GM19397 (cell line): Measurements from ENCODE around the gene TBL1X.

Source experiments
- ATAC-seq: cut with Tn5 transposase; IDR thresholded peaks from one replicate; pipeline ENCODE4 v1.9.1; 2021; ENCODE audit warnings: mild to moderate bottlenecking, moderate library complexity; ENCODE audit not compliant: unreplicated experiment

Gene TBL1X

DNA sequence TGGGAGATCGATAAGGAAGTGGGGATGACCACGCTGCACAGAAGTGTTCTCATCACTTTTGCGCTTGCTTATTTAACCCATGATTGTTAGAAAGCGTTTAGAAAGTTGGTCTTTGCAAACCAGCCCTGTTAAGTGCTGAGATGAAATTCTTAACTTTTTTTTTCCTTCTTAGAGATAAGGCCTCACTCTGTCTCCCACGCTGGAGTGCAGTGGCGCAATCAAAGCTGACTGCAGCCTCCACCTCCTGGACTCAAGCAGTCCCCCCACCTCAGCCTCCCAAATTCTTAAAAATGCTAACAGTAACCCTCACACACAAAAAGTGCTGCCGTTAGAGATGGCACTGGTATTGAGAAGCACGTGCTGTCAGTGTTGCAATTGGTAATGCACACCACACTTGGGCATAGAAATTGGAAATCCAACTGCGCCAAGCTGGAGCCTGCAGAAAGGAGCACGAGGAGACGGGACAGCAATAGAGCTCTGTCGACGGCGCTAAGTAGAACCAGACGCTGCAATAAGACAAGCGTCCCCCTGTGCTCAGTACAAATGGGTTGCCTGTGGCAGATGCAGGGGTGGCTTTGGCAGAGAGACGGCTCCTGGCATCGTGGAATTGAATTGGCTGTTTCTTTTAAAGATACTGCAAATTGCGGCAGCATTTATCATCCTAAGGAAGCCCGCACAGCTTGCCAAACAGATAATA lies 113.4 kb downstream of the TBL1X start:
- ATAC-seq: no peak

DNA sequence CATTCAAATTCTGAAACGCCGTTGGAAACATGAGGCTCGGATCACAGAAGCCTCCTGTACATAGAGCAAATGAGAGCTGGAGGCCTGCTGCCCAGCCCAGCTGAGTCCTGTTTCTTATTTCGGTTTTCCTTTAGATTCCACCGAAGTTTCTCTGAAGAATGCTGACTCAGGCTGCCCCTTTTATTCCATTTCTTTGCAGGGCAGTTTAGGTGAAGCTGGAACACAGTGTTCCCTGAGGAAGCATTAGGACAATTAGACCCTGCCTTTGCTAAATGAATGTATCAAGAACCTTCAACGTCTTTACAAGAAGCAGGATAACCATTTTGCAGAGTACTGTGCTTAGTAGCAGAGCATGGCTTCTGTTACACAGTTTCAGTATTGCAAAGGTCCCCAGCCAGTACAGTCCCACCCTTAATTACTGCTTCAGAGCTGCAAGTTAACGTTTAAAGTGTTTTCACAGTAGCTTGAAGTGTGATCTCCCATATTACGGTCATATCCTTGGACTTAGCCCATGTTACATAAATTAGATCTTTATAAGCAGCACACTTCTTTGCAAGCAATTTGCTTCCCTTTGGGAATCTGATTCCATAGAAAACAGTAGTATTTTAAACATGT lies 117.0 kb downstream of the TBL1X start:
- no peak for ATAC-seq

DNA sequence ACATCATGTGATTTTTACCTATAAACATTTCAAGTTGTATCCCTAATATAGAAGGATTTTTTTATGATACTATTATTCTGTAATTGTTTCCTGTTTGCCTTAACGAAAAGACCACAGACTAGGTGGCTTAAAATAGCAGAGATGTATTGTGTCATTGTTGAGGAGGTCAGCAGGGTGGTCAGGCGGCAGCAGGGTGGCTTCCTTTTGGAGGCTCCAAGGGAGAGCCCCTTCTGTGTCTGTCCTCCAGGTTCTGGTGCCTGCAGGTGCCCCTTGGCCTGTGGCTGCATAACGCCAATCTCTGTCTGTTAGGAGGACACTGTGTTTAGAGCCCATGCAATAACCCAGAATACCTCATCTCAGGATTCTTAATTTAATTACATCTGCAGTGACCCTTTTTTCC lies 118.1 kb downstream of the TBL1X start:
- ATAC-seq: no peak

DNA sequence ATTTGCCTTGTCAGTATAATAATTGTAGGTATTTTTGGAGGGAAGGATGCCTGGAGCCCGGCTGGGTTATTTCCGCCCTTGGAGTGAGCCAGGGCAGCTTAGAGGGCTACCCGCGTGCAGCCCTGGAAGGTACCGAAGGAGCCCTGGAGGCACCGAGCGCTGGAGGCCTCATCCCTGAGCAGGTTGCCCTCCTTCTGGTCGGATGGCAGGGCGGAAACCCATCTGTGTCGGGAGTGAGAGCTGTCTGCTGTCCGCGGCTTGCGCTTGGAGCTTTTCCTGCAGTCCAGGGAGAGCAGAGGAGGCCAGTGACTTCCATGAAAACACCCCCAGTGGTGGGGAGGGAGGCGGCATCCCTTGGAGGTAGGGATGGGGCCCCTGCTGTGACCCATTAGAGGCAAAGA lies 122.1 kb downstream of the TBL1X start:
- no peak for ATAC-seq

DNA sequence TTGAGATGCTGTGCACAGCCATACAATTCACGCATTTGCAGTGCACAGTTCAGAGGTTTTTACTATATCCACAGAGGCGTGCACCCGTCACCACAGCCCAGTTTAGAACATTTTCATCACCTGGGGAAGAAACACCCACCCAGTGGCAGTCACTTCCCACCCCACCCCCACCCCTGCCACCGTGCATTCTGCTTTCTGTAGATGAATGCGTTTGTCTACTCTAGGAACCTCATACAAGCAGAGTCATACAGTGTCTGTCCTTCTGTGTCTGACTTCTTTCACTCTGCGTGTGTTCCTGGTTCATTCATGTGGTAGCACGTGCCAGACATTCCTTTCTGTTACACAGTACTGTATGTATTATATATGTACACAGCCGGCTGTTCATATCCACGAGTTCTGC lies 122.8 kb downstream of the TBL1X start:
- ATAC-seq: no peak

DNA sequence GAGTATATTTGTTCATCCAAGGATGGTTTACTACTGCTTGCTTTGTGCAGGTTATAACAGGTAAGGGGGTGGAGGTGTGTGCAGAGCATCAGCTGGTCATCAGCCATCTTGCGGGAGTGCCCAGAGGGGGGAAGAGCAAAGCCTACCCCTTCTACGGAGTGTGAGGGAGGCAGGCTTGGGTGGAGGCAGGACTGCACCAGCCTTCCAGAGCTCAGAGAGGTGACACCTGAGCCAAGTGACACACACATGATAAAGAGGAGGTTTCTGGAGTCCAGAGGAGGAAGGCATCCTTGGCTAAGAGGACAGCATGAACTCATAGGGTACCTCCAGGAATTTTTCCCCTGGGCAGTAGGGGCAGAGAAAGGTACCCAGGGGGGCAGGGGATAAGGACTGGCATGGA lies 126.6 kb downstream of the TBL1X start:
- ATAC-seq: no peak

DNA sequence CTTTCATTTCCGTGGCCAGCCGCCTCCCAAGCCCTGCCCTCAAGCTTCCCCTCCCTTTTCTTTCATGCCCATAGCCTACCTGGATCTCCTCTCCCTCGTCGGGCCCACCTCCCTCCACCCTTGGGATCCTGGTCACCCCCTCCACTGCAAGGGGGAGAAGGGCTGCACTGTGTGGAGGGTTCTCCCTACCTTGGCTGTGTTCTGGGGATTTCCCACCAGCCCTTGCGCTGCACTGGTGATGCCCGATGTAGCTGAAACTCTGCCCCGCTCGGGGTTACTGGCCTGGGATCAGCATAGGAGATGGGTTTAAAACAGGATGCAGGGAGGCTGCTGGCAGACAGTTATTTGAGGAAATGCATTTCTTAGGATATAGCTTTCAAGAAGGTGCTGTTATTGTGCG lies 128.9 kb downstream of the TBL1X start:
- ATAC-seq: no peak

DNA sequence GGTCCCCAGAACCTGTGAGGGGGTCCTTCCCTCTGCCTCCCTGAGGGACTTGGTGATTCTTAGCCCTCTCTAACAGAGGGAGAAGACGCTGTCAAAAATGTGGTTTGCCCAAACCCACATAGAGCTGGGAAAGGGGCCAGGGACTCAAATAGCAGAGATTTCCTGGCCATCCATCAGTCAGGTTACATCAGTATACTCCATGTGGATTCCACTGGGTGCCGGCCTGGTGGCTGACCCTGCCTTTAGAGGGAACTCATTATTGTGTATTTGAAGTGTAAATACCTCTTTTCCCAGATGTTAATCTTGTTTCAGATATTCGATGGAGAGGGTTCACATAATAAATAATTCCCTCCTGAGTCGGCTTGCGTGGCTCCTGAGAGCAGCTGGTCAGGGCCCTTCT lies 130.3 kb downstream of the TBL1X start:
- ATAC-seq: no peak

DNA sequence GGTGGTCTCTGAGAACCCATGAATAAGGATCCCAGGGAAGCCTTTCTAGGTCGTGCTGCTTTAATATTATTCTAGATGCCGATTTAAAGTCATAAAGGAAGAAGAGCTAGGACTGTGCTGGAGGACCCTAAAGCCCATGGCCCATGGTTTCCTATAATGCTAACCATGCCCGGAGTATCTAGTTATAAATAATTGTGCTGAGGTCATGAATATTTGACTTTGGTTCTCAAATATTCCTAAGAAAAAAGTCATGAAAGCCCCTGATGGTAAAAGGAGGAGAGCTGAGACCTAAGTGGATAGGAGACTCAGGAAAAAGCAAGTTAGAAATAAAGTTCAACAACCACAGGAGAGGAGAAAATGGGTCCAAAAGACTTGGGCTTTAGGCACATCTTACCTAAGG lies 132.0 kb downstream of the TBL1X start:
- no peak for ATAC-seq

DNA sequence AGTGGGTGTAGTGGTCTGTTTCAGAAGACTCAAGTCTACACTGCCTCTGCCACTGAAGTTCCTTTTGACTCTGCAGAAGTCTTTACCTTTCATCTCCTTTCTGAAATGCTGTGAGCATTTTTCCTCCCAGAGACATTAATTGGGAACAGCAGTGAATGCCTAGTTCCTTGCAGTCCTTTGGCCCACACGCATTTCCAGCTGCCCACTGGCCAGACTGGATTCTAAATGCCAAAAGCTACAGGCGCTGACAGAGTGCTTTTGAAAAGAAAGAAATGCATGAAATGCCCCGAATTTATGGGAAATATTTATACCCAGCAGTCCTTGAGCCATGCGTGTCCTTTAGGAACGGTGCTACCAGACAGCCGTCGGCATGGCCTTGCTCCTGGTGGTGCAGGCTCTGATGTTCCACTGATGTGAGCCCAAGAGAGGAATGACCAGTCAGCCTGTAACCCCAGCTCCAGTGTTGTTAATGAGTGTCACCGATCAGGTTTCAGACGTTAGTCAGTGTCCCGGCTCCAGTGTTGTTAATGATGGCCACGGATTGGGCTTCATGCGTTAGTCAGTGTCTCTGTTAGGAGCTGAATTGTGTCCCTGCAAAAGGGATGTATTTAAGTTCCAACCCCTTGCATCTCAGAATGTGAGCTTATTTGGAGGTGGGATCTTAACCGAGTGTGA lies 132.6 kb downstream of the TBL1X start:
- no peak for ATAC-seq

DNA sequence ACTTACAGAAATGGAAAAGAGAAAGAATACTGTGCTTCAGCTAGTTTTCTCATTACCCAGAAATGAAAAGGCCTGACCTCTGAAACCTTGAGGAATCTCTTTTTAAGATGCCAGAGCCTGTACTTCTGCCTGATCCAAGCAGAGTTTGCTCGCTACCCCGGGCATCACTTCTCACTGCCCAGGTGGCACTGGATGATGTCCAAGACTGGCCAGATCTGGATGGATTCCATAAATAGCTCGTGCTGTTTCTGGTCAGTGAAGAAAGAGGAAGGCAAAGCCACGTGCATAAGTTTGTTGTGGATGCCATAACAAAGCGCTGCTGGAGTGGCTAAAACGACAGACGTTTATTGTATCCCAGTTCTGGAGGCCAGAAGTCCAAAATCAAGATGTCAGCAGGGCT lies 133.5 kb downstream of the TBL1X start:
- no peak for ATAC-seq

DNA sequence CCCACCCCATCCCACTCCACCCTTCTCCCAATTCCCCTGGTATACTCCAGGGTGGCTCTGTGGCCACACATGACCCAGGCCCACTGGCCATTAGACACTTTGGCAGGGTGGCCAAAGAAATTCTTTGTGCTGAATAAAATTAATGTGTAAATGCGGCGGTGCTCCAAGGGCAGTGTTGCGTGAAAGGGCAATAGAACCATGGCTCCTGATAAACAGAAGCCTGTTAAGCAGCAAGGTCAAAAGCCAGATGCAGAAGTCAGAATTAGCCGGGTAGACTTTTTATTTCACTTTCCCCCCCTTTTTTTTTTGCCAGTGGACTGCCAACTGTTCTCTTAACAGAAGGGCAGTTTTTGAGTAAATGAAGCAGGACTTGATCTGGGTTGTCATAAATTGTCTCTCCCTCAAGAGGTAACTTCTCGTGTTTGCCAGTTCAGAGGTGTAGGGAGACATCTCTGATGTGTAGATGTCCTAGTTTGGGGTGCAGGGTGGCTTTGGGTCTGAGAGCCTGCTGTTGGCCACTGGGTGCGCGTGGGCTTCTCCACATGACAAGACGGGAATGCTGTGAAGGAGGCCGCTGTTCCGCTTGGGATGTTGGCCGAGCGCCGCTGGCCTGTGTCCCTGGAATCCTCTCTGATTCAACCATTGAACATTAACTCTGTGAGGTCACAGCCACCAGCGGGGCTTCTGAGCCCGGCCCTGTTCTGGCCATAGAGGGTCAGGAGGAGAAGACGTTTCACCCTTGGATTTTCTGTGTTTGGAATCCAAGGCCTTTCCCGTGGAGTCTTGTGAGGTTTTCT lies 139.5 kb downstream of the TBL1X start:
- ATAC-seq: no peak

DNA sequence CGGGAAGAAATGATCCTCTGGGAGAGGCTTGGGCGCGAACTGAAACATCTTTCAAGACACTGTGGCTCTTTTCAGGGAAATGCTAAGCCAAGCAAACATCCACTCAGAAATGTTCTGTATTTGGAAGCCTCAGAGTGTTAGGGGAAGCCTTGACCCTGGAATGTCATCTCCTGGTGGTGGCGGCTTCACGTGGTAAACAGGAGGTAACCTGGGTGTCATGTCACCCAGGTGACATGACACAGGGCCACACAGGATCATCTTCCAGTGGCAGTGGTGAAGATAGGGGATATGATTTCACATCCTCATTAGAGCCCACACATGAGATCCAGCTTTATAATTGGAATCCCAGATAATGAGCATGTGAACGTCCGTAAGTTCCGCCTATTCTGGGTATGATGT lies 140.0 kb downstream of the TBL1X start:
- ATAC-seq: no peak

DNA sequence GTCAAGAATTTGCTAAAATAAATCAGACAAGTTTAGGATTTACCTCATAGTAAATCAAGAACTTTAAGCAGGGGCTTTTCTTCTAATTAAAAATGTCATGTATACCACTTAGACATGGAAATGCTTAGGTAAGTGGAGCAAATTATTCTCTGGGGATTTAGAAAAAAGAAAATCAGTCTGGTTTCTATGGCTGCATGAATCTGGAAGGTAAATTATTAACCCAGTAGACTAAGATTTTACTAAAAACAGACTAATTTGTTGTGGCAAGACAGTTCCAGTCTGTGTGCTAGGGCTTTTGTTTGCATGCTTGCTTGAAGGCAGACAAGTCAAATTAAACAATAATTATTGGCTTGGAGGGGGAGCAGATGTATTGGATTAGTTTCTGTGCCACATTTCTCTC lies 140.6 kb downstream of the TBL1X start:
- ATAC-seq: no peak

DNA sequence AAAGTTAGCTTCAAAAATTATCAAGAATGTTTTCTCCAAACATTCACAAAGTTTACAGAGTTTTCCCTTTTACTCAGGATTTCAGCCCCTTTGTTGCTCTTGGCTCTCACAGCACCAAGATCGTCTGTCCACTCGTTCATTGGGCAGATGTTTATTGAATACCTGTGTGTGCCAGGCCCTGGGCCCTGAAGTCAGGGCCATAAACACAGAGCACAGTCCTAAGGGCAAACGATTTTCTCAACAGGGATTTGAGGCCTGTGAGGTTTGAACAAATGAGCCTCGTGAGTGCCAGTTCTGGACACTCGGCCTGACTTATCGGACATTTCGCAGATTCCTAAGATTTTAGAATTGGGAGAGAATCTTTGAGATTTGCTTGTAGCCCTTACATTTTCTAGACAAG lies 142.1 kb downstream of the TBL1X start:
- ATAC-seq: no peak

DNA sequence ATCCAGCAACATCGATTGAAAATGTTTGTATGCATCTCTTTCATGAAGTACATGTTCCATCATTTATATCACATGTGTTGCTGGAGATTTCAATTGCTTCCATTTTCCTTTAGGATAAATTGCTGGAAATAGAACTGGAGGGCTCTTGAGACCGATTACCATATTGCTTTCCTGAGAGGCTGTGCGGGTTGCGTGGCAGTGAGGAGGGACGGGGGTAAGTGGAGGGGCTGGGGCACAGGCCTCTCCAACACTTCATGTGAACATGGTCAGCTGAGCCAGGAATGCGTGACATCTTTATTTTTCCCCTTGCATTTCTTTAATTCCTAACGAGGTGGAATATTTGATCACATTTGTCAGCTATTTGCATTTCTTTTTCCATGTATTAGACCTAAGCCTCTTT lies 144.6 kb downstream of the TBL1X start:
- no peak for ATAC-seq

DNA sequence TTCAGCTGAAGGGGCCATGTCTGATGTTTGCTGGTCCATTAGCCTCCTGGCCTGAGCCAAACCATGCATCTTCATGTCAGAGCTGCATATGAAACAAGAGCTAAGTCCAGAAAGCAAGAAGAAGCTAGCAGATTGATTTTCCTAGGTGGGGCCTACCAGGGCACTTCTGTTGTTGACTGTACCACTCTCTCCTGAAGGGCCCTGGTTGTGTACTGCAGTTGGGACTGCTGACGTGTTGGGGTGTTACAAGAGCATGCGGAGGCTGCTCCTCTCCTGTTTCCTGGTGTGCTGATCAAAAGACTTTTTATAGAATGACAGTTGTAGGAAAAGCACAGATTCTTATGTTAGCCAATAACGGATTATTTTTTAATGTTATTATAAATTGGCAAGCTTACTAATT lies 145.1 kb downstream of the TBL1X start:
- no peak for ATAC-seq

DNA sequence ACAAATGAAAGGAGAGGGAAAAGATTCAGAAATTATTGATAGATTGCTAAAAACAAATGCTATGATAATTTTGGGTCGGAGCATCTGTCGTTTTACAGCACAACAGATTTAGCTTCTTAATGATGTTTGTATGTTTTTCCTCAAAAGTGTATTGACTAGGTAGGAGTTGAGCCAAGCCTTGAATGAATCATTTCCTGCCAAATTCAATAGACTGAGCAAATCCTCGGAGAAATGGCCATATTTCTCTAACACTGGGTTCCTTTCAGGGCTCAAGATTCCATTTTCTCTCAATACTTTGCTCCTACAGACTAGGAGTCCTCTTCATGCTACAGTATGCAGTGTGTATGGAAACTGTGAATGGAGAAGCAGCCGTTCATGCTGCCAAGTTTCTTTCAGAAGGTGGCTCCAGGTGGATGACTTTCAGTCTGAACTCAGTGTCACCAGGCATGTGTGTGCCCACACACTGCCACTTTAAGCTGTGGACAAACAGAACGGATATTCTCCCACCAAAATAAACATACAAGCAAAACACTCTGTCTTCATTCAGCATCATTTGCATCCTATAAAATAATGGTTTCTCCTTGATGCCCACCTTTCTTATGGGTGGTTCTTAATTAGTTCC lies 146.0 kb downstream of the TBL1X start:
- ATAC-seq: no peak

DNA sequence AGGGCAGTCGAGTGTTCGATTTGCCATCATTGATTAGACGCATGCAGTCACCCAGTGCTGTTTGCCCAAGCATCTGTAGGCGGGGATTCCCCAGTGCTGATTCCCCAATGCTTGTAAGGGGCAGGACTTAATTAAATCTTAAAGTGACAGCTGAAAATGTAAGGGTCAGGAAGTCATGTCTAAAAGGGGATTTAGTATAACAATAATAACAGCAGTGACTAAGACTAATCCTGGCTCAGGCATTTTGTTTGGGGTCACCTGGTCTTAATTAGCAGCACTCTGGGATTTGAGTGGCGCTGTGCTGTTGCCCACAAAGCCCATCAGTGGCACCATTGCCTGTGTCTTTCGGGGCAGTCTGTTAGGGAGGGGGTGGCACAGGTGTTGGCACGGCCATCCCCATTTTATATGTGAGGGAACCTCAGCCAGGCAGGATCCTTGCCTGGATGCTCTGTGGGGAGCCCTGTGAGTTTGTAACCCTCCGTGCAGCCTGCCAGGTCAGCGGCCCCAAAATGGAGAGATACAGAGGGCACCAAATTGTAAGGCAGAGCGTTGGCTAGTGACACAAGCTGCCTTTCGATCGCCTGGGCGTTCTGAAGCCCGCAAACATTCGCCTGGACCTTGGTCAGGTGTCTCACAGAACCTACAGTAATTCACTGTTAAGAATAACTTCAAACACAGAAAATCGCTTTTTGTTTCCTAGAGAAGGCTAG lies 146.7 kb downstream of the TBL1X start:
- ATAC-seq: no peak

DNA sequence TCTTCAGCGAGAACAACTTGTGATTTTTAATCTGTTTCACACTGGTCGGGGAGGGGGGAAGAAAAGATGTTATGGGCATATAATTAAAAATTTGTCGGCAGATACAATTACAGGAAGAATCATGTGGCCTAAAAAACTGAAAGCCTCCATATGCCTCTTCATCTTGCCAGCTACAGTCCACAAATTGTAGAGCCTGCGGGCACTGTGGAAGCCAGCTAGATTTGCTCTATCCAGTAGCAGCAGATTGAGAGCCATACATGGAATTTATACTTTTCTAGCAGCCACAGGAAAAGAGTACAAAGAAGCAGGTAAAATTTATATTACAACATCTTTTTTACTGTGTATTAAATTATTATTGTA lies 147.3 kb downstream of the TBL1X start:
- ATAC-seq: no peak

DNA sequence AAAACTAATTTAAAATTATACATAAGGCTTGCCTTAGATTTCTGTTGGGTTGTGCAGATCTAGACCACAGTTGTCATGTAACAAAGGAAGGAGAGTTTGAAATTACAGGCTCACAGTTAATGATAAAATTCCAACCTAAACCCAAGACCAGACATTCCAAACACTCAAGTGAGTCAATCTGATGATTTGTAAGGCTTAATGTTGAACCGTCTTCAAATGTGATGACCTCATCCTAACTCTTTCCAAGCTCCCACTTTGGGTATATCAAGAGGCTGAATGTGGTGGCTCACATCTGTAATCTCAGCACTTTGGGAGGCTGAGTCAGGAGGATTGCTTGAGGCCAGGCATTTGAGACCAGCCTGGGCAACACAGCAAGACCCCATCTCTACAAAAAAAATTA lies 149.2 kb downstream of the TBL1X start:
- ATAC-seq: no peak
